ENCODE measurements around the gene WSCD2. TPM values are rescaled to one million over a fixed set of nuclear protein-coding genes. Genes with fewer than 3 reads are reported as not detected.

The WSCD2 gene
- total and polyA plus RNA-seq, 5 donors, result 0.39 to 5.4 (median 0.51) TPM

- intact Hi-C loops (cut with DNase I), result loop anchor here in 2 of 4 donors (10.0 kb wide), 2 partner anchors 101 to 361 kb away; no protein-coding TSS in a partner anchor
- Histone ChIP-seq H3K27ac (ENCODE audit: low read length) (no peak overlapping the region), H3K4me1 (ENCODE audit: control insufficient read depth, insufficient read depth, low read length) (no peaks in the 10 kb centered on the region), H3K9me3 (ENCODE audit: control insufficient read depth, low read length) (no peaks in the 10 kb centered on the region), H3K4me3 (ENCODE audit: low read length) (no peak overlapping the region), H3K27me3 (ENCODE audit: control insufficient read depth, insufficient read depth) (no peaks in the 10 kb centered on the region)
- ATAC-seq (no peak), DNase-seq (no peak)
- 67% methylated on average over 2 of the region's 2 CpGs for WGBS
These were observed 34.9 kb upstream of the WSCD2 start for GRCh38 chr12:108094056-108094649.

DNA sequence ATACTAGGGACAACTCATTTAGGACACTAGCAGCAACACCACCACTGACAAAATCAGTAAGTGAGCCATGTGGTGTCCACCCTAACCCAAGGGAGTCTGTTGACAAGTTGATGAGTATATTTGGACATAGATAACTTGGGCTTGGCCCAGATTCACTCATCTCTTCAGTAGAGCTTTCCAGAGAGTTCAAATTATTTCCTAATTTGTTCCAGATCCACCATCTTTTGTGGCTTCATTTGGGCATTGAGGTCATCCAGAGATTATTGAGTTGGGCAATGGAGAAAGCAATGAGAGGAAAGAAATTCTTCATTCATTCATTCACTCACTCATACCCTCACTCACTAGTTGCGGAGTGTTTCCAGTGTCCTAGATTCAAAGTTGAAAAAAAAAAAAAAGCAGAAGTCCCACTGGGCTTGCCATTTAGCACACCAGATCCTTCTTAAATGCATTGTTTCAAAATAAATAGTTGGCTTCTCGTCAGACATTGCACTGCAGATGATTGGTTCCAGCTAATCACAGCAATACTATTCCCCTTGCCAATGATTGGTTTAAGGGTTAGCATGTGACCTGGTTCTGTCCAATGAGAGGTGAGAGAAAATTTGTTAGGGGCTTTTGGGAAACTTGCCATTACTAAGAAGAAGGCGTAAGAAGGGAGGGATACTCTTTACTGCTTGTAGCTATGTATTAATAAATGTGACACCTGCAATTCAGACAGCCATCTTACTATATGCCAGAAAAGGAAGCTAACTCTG, 31.8 kb upstream of the WSCD2 start:
- no peaks in the 10 kb centered on the region for H3K9me3 ChIP-seq (ENCODE audit: control insufficient read depth, low read length)
- WGBS, result 71% methylated on average over 3 of the region's 3 CpGs
- intact Hi-C loops (cut with DNase I), result loop anchor here in 2 of 4 donors (10.0 kb wide), 2 partner anchors 97 to 357 kb away; no protein-coding TSS in a partner anchor
- peak in 1 of 2 donors; percentile 41 for ATAC-seq
- no peak for DNase-seq
- no peak overlapping the region for H3K4me3 ChIP-seq (ENCODE audit: low read length)
- H3K4me1 ChIP-seq (ENCODE audit: control insufficient read depth, insufficient read depth, low read length), result no peaks in the 10 kb centered on the region
- H3K27me3 ChIP-seq (ENCODE audit: control insufficient read depth, insufficient read depth), result no peaks in the 10 kb centered on the region
- H3K27ac ChIP-seq (ENCODE audit: low read length), result no peak overlapping the region

DNA sequence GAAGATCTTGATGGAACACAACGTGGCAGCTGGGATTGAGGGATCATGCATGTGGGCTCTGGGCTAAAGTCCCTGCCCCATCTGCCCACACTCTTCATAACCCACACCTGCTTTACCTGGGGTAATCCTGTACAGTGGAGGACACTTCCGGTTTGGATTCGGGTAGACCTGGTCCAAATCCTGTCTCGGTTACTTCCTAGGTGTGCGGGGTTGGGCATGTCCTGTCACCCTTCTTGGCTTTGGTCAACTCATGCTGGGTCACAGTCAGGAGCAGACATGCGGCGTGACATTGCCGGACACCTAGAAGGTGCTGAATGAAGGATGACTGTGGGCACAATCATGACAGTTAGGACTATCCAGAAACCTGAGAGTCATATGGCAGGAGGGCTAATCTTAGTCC, 30.7 kb upstream of the WSCD2 start:
- WGBS, result 84% methylated on average over 8 of the region's 8 CpGs
- no peaks in the 10 kb centered on the region for H3K4me1 ChIP-seq (ENCODE audit: control insufficient read depth, insufficient read depth, low read length)
- no peak overlapping the region for H3K4me3 ChIP-seq (ENCODE audit: low read length)
- ATAC-seq (no peak), DNase-seq (no peak)
- no peaks in the 10 kb centered on the region for H3K9me3 ChIP-seq (ENCODE audit: control insufficient read depth, low read length)
- no peak overlapping the region for H3K27ac ChIP-seq (ENCODE audit: low read length)
- intact Hi-C loops (cut with DNase I), result loop anchor here in 2 of 4 donors (10.0 kb wide), 2 partner anchors 96 to 356 kb away; no protein-coding TSS in a partner anchor
- no peaks in the 10 kb centered on the region for H3K27me3 ChIP-seq (ENCODE audit: control insufficient read depth, insufficient read depth)

GRCh38 chr12:108099073-108099472, 30.0 kb upstream of the WSCD2 start:
- 23% methylated on average over 3 of the region's 3 CpGs for WGBS

DNA sequence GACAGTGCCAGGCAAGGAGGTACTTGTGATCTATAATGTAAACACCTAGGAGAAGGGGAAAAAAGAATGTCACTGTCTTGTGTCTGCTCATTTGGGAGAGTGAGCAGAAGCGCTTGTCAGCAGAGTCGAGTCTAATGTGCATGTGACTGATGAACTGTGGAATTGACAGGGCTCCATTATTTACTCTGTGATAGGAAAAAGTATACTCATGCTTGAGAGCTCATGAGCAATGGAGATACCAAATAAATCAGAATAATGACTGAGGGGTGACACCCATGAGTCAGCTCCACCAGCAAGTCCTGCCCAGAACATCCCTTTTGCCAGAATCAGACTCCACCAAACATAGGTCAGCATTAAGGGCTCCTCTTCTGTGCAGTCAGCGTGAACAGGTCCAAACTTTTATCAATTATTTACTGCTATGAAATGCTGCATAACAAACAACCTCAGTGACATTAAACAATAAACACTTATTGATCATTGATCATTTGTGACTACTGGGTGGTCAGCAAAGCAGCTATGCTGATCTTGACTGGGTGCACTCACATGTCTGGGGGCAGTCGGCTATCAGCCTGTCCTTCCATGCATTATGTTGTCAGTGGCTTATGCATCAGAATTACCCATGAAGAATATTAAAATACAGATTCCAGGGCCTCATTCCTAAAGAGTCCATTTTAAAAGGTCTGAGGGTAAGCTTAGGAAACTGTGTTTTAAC, 29.2 kb upstream of the WSCD2 start:
- no peak for DNase-seq
- no peak for ATAC-seq
- no peaks in the 10 kb centered on the region for H3K27me3 ChIP-seq (ENCODE audit: control insufficient read depth, insufficient read depth)
- H3K27ac ChIP-seq (ENCODE audit: low read length), result no peak overlapping the region
- H3K4me3 ChIP-seq (ENCODE audit: low read length), result no peak overlapping the region
- 62% methylated on average over 4 of the region's 4 CpGs for WGBS
- H3K4me1 ChIP-seq (ENCODE audit: control insufficient read depth, insufficient read depth, low read length), result no peaks in the 10 kb centered on the region
- no peaks in the 10 kb centered on the region for H3K9me3 ChIP-seq (ENCODE audit: control insufficient read depth, low read length)
- intact Hi-C loops (cut with DNase I), result loop anchor here in 2 of 4 donors (10.0 kb wide), 2 partner anchors 95 to 355 kb away; no protein-coding TSS in a partner anchor

More at GRCh38 chr12:108099073-108099472, 30.0 kb upstream of the WSCD2 start:
- intact Hi-C loops (cut with DNase I), result loop anchor here in 2 of 4 donors (10.0 kb wide), 2 partner anchors 96 to 356 kb away; no protein-coding TSS in a partner anchor
- no peaks in the 10 kb centered on the region for H3K27me3 ChIP-seq (ENCODE audit: control insufficient read depth, insufficient read depth)
- no peaks in the 10 kb centered on the region for H3K9me3 ChIP-seq (ENCODE audit: control insufficient read depth, low read length)
- H3K4me3 ChIP-seq (ENCODE audit: low read length), result no peak overlapping the region
- no peak for DNase-seq
- ATAC-seq, result no peak
- no peak overlapping the region for H3K27ac ChIP-seq (ENCODE audit: low read length)
- H3K4me1 ChIP-seq (ENCODE audit: control insufficient read depth, insufficient read depth, low read length), result no peaks in the 10 kb centered on the region

DNA sequence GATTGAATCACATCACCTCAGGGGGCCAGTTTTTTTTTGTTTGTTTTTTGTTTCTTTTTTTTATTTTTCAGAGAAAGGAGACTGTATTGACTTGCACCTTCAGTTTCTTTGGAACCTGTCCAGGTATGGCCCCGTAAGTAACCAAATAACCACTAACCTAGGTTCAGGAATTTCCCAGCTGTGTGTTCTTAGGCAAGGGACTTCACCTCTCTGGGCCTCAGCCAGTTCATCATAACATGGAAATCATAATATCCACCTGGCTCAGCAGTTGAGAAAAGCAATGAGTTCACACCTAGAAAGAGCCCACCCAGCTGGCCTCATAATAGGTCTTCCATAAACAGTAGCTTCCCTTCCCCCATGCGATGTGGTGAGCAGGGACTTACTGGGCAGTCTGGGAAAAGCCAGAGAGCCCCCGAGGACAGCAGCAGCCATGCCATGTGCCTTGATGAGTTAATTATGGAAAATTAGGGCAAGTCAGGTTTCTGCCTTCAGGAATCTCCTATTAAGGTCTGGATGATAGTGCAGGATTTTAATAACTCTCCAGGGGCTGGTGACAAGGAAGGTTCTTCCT, 27.4 kb upstream of the WSCD2 start:
- intact Hi-C loops (cut with DNase I), result no loop called here
- Histone ChIP-seq H3K9me3 (ENCODE audit: control insufficient read depth, low read length) (no peaks in the 10 kb centered on the region), H3K27ac (ENCODE audit: low read length) (no peak overlapping the region), H3K4me1 (ENCODE audit: control insufficient read depth, insufficient read depth, low read length) (no peaks in the 10 kb centered on the region), H3K4me3 (ENCODE audit: low read length) (no peak overlapping the region), H3K27me3 (ENCODE audit: control insufficient read depth, insufficient read depth) (no peaks in the 10 kb centered on the region)
- ATAC-seq (no peak), DNase-seq (no peak)
- 63% methylated on average over 3 of the region's 3 CpGs for WGBS

DNA sequence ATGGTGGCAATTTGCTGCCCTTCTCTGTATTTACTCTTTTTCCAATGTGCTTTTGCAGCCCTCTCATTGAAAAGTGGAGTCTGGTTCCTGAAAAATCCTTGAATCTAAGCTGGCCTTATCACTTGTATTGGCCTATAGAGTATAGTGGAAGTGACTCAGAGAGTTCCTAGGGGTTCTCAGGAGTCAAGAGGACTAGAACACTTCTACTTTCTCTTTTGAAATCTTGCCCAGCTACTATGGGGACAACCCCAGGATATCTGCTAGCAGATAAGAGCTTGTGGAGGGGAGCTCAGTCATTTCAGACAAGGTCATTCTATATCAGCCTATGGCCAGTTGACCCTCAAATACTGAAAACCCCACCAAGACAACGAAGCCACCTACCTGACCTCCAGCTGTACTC, 26.7 kb upstream of the WSCD2 start:
- Histone ChIP-seq H3K27ac (ENCODE audit: low read length) (no peak overlapping the region), H3K4me3 (ENCODE audit: low read length) (no peak overlapping the region), H3K27me3 (ENCODE audit: control insufficient read depth, insufficient read depth) (no peaks in the 10 kb centered on the region), H3K9me3 (ENCODE audit: control insufficient read depth, low read length) (no peaks in the 10 kb centered on the region), H3K4me1 (ENCODE audit: control insufficient read depth, insufficient read depth, low read length) (no peaks in the 10 kb centered on the region)
- 46% methylated on average over 1 of the region's 1 CpG for WGBS
- intact Hi-C loops (cut with DNase I), result no loop called here
- DNase-seq, result no peak
- ATAC-seq, result peak in 1 of 2 donors; percentile 58

DNA sequence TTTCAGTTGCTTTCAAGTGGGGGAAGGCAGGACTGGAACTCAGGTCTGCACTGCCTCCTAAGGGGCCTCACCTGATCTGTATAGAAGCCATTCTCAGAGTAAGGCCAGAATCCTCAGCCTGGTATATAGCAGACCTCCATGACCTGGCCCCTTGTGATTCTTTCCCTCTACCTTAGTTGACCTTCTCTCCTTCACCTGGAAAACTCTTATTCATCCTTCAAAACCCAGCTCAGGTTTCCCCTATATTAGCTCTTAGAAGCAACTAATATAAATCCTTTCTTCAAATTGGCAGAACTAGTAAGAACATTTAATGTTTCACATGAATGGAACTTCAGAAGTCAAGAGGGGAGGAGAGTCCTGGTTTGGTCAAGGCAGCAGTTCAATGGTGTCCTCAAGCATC, 26.0 kb upstream of the WSCD2 start:
- ATAC-seq, result no peak
- H3K27ac ChIP-seq (ENCODE audit: low read length), result no peak overlapping the region
- H3K9me3 ChIP-seq (ENCODE audit: control insufficient read depth, low read length), result no peaks in the 10 kb centered on the region
- no peak for DNase-seq
- no peaks in the 10 kb centered on the region for H3K27me3 ChIP-seq (ENCODE audit: control insufficient read depth, insufficient read depth)
- H3K4me3 ChIP-seq (ENCODE audit: low read length), result no peak overlapping the region
- intact Hi-C loops (cut with DNase I), result no loop called here
- no peaks in the 10 kb centered on the region for H3K4me1 ChIP-seq (ENCODE audit: control insufficient read depth, insufficient read depth, low read length)

DNA sequence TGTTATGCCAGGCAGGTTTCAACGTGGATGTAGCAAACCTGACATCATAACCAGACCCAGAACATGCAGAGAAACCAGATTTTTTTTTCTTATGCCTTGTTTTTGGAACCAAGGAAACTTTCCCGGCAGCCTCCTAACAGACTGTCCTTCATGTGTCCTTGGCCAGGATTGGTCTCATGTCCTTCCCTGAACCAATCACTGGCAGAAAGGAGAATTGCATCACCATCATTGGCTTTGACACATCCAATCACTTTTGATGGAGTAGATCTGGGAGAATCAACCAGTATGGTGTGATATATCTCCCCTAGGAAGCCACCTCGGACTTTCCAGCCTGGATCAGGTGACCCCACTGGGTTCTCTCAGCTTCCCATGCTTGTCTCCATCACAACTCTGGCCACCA, 25.6 kb upstream of the WSCD2 start:
- H3K27me3 ChIP-seq (ENCODE audit: control insufficient read depth, insufficient read depth), result no peaks in the 10 kb centered on the region

DNA sequence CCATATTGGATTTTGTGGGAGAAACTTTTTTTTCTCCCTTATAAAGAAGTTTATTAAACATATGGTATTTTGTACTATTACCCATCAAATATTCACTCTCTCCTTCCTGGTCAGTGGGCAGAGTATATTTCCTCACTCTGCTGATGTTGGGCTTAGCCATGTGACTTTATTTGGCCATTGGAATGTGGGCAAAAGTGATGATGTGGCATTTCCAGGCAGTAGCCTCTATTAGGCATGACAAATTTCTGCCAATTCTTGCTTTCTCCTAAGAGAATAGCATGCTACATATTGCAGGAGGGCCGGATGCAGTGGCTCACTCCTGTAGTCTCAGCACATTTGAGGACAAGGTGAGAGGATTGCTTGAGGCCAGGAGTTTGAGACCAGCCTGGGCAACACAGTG, 24.4 kb upstream of the WSCD2 start:
- H3K4me1 ChIP-seq (ENCODE audit: control insufficient read depth, insufficient read depth, low read length), result no peaks in the 10 kb centered on the region
- no peaks in the 10 kb centered on the region for H3K9me3 ChIP-seq (ENCODE audit: control insufficient read depth, low read length)
- intact Hi-C loops (cut with DNase I), result no loop called here
- no peak overlapping the region for H3K27ac ChIP-seq (ENCODE audit: low read length)
- DNase-seq (no peak), ATAC-seq (no peak)
- no peaks in the 10 kb centered on the region for H3K27me3 ChIP-seq (ENCODE audit: control insufficient read depth, insufficient read depth)
- WGBS, result 77% methylated on average over 1 of the region's 1 CpG
- H3K4me3 ChIP-seq (ENCODE audit: low read length), result no peak overlapping the region

More for the DNA sequence above, 25.6 kb upstream of the WSCD2 start:
- DNase-seq, result no peak
- WGBS, result 79% methylated on average over 3 of the region's 3 CpGs
- Histone ChIP-seq H3K27ac (ENCODE audit: low read length) (no peak overlapping the region), H3K4me1 (ENCODE audit: control insufficient read depth, insufficient read depth, low read length) (no peaks in the 10 kb centered on the region), H3K9me3 (ENCODE audit: control insufficient read depth, low read length) (no peaks in the 10 kb centered on the region), H3K4me3 (ENCODE audit: low read length) (no peak overlapping the region)
- no peak for ATAC-seq
- intact Hi-C loops (cut with DNase I), result no loop called here

DNA sequence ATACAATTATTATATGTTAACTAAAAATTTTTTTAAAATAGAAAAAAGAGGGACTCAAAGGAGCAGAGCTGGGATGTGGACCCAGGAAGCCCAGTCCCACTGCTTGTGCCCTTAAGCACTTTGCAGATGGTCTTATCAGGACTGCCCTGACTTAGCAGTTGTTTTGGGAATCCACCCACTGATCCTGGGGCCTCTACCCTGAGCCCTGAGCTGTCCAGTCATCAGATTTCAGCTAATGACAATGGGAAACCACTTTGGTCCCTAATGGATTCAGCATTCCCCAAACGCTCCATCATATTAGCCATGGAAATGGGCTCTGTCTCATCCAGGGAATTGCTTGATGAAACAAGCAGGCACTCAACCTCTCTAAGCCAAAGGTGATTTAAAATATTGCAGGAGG, 22.5 kb upstream of the WSCD2 start:
- 81% methylated on average over 1 of the region's 1 CpG for WGBS
- Histone ChIP-seq H3K27ac (ENCODE audit: low read length) (no peak overlapping the region), H3K27me3 (ENCODE audit: control insufficient read depth, insufficient read depth) (no peaks in the 10 kb centered on the region), H3K9me3 (ENCODE audit: control insufficient read depth, low read length) (no peaks in the 10 kb centered on the region), H3K4me3 (ENCODE audit: low read length) (no peak overlapping the region), H3K4me1 (ENCODE audit: control insufficient read depth, insufficient read depth, low read length) (no peaks in the 10 kb centered on the region)
- no peak for ATAC-seq
- DNase-seq, result no peak
- intact Hi-C loops (cut with DNase I), result no loop called here
